HG02852 (cell line): ENCODE results near the gene FLNB.
"Not testable (repeated sequence)": the region's sequence is repeated elsewhere in the genome, so short reads cannot be mapped to it uniquely, and the experiment has no call there.

ENCODE experiments used
- ATAC-seq: cut with Tn5 transposase; IDR thresholded peaks from one replicate; pipeline ENCODE4 v1.9.1; 2021; ENCODE audit warnings: mild to moderate bottlenecking, moderate library complexity; ENCODE audit not compliant: unreplicated experiment

Gene FLNB

DNA sequence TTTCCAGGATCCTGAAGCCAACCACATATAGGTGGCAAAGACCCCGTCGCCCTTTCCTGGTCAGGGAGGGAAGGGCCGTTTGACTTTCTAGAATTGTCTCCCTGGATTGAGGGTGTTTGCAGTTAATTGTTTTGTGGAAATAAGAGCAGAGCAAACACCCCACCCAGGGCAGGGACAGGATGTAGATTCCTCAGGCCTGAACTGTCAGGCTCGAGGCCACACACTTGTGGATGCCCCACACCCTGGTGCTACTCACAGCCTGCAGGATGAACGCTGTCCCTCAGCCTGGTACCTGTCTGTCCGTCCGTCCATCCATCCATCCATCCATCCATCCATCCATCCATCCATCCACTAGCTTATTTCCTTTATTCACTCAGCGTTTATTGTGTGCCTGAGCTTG lies 29.9 kb upstream of the FLNB start:
- no peak for ATAC-seq

DNA sequence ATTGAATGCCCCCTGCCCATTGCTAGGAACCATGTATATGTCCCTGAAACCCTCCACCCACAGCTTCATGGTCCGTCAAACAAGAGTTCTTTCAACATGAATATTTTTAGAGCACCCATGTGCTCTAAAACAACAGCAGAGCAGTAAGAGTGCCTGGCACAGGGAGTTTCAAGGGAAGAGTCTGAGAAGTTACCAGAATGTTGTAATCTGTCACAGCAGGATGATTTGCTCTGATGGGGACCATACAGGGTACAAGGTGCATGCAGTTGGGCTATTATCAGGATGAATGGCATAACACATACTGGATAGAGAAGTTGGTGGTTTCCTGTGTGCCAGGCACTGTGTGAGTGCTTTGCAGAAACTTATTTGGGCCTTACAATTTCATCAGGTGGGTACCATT lies 27.8 kb upstream of the FLNB start:
- ATAC-seq, result no peak

DNA sequence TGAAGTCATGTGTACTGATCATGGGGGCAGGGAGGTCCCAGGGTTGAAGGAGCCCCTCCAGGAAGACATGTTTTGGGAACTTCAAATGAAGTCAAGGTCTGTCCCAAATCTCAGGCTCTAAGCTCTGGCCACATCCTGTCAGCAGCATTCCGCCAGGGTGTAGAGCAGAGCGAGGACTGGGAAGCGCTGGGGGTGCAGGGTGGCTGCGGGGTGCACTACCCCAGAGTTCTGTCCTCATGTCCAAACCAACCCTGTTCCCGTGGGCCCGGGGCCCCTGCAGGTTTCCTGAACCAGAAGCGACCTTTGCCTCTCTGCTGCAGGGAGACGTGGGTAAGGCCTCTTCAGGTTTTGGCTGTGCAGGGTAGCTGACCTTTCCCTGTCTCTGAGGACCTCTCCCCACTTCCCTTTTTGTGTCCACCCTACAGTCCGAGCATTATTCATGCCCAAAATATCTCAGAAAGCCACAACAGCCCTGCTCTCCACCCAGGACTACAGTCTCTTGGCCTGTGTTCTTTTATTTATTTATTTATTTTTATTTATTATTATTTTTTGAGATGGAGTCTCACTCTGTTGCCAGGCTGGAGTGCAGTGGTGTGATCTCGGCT lies 26.6 kb upstream of the FLNB start:
- no peak for ATAC-seq

DNA sequence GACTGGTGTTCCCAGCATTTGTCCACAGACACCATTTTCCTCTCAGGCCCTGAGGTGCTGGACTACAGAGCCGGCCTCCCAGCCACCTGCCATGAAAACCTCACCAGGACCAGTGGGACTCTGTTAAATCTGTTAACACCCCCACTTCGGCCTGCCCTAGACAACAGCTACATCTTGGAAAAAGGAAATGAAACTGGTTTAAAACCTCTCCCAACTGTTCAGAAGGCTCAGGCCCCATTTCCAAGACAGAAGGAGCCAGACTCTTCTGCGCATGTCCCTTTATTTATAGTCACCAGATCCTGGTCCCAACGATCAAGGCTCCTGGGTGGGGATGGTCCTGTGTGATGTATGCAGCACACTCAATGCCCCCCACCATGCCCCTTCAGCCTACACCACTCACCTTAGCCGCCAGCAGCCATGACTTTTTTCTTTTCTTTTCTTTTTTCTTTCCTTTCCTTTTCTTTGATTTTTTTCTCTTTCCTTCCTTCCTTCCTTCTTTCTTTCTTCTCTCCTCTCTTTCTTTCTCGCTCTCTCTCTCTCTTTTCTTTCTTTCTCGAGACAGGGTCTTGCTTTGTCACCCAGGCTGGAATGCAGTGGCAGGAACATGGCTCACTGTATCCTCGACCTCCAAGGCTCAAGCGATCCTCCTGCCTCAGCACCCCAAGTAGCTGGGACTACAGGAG lies 25.5 kb upstream of the FLNB start:
- ATAC-seq, result no peak

DNA sequence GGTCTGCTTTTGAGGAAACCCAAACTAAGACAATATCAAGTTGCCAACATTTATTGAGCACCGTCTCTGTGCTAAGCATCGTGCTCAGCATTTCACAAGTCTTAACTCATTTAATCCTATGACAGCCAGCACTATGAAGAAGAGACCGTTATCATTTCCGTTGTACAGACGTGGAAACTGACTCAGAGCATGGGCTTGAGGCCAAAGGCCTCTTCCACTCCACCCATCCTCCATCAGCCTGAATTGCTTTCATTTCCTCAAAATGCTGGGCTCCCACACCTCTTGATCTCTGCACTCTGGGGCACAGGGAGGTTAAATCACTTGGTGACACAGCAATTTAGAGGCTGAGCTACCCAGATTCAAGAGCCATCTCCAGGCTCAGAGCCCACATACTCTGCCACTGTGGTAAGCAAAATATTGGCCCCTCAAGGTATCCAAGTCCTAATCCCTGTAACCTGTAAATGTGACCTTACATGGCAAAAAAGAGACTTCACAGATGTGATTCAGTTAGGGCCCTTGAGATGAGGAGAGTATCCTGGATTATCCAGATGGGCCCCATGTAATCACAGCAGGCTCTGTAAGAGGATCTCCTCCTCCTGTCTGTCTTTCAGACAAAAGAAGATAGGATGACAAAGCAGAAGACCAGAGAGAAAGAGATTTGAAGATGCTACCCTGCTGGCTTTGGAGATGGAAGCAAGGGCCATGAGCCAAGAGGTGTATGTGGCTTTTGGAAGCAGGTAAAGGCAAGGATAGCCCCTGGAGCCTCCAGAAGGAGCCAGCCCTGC lies 24.3 kb upstream of the FLNB start:
- peak; percentile 95 for ATAC-seq

DNA sequence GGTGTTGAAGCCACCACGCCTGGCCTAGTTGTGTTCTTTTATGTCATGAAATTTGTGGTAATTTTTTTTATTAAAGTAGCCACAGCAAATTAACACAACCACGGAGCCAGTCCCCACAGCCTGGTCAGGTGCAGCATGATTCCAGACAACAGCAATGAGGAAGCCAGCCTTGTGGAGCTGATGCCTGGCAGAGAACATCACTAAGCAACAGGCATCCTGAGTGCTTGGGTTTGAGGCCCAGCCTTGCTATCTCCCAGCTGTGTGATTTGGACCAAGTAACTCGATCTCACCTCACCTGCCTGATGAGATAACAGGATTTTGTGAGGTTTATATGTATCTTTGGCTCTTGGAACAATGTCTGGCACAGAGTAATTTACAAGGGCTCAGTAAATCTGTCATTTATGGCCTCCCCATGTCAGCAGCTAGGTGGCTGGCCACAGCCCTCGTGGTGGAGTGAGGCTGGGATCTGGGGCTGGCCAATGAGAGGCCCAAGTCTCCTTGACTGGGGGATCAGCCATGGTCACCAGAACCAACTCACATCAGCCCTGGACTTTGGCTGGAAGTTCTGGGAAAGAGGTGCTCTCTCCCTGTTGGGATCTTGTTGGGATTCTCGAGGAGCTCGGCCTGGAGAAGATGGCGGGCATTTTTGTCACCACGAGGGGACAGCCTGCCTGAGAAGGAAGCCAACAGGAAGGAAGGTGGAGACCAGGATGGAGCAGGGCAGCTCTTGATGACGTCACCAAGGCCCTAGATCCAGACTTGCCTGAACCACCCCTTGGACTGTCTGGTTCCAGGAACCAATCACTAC lies 22.8 kb upstream of the FLNB start:
- ATAC-seq, result no peak

DNA sequence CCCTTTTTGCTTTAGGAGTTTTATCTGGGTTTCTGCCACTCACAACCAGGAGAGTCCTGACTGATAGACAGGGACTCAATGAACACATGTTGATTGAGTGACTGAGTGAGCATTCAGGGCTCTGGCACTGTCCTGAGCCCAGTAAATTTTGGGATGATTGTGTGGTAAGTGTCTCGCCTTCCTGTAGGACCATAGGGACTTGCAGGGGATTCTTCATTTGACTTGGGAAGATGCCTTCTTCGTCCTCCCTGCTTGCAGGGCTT lies 22.3 kb upstream of the FLNB start:
- ATAC-seq, result no peak

DNA sequence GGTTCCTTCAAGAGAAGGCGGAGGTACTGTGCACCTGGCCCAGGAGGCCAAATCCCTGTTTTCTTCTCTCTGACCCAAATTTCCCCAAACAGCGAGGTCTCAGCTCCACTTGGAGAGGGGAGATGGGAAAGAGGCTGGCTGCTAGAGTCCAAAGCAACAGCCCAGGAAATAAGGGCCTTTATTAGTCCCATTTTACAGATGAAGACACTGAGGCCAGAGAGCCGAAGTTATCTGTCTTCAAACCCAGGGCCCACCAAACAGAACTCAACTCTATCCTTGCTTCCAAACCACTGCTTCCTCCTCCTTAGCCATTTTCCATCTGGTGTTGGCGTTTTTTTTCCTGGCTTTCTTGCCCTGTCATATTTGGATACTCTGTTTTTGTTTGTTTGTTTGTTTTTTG lies 22.0 kb upstream of the FLNB start:
- ATAC-seq, result no peak

DNA sequence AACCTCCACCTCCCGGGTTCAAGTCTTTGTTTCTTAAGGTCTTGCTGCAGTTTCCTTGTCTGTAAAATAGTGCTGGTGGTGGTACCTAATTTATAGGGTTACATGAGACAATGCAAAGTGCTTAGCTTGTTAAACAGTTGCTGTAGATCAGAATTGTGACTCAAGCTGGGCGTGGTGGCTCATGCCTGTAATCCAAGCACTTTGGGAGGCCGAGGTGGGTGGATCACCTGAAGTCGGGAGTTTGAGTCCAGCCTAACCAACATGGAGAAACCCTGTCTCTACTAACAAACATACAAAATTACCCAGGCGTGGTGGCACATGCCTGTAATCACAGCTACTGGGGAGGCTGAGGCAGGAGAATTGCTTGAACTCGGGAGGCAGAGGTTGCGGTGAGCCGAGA lies 19.0 kb upstream of the FLNB start:
- ATAC-seq, result not testable (repeated sequence)

DNA sequence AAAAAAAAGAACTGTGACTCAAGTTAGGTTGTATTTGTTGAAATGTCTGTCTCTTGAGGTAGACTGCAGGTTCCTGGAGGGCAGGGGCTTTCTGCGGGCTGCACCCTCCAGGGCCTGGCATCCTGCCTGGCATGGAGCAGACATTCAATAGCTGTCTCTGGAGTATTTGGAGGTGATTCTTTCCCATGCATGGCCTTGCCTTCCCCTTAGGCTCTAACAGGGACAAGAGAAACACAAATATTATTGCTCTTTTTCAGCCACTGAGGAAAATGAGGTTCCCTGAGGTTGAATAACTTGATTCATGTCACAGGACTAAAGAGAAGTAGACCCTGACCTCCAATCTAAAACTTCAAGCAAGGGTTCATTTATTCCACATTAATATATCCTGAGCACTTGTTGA lies 18.6 kb upstream of the FLNB start:
- ATAC-seq, result no peak

DNA sequence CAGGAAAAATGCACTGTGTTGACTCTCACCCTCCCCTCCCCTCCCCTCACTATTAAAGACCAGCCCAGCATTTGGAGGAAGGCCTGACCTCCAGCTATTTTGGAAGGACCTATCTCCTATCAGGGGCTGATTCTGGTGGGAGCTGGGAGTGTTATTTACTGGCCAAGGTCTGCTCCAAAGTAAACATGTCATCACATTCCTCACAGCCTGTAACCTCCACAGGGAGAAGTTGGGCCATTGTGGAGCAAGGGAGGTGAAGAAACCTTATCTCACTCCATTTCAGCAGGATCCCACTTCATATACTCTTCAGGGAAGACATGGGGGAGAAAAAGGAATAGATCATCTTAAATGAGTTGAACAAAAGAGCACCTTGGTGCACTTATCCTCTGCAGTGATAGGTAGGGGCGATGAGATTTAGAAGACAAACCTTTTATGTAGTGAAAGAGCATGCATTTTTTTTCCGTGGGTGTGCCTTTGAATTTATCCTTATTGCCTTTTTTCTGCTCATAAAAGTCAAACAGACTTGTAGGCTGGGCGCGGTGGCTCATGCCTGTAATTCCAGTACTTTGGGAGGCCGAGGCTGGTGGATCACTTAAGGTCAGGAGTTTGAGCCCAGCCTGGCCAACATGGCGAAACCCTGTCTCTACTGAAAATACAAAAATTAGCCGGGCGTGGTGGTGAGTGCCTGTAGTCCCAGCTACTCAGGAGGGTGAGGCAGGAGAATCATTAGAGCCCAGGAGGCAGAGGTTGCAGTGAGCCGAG lies 15.6 kb upstream of the FLNB start:
- ATAC-seq, result no peak

DNA sequence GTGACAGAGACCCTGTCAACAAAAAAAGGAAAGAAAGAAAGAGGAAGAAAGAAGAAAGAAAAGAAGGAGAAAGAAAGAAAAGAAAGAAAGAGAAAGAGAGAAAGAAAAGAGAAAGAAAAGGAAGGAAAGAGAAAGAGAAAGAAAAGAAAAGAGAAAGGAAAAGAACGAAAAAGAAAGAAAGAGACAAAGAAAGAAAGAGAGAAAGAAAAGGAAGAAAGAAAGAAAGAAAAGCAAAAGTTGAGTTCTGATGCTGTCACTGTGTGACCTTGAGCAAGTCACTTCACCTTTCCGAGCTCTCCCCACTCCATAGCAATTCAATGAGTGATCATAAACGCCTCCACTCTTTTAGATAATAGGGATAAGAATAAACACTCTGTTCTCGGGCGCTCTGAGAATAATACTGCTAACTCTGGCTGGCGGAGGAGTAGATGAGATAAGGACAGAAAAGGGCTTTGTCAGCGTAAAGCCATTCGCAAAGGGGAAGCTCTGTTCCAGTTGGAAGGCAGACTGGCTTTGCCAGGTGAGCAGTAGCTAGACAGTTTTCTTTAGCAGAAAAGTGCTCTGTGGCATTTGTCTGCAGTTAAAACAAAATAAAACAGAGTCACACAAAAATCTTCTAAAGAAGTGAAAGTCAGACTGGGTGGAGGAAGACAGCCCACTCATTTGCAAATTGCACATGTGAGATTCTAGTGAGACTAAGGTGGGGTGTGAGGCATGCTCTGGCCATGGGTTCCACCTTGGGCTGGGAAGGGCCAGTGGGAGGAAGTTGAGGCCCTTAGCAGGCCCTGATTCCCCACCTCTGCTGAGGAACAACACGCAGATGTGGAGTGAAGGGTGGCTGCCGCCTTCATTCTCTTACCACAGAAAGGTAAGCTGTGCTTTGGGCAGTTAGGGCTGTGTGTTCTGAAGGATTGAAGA lies 9.6 kb upstream of the FLNB start:
- peak; percentile 80 for ATAC-seq

DNA sequence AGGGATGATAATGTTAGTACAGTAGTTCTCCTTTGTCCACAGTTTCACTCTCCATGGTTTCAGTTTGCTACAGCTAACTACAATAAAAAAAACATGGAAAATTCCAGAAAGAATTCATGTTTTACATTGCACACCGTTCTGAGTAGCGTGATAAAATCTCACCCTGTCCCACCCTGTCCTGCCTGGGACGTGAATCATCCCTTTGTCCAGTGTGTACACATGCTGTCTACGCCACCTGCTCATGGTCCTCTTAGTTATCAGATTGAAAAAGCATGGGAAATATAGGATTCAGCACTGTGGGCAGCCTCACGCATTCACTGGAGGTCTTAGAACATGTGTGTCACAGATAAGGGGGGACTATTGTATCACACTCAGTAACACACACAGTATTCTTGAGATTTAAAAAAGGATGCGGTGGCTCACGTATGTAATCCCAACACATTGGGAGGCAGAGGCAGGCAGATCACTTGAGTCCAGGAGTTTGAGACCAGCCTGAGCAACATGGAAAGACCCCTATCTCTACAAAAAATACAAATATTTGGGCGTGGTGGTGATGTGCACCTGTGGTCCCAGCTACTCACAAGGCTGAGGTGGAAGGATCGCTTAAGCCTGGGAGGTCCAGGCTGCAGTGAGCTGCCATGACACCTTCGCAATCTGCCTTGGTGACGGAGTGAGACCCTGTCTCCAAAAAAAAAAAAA lies 8.7 kb upstream of the FLNB start:
- no peak for ATAC-seq

DNA sequence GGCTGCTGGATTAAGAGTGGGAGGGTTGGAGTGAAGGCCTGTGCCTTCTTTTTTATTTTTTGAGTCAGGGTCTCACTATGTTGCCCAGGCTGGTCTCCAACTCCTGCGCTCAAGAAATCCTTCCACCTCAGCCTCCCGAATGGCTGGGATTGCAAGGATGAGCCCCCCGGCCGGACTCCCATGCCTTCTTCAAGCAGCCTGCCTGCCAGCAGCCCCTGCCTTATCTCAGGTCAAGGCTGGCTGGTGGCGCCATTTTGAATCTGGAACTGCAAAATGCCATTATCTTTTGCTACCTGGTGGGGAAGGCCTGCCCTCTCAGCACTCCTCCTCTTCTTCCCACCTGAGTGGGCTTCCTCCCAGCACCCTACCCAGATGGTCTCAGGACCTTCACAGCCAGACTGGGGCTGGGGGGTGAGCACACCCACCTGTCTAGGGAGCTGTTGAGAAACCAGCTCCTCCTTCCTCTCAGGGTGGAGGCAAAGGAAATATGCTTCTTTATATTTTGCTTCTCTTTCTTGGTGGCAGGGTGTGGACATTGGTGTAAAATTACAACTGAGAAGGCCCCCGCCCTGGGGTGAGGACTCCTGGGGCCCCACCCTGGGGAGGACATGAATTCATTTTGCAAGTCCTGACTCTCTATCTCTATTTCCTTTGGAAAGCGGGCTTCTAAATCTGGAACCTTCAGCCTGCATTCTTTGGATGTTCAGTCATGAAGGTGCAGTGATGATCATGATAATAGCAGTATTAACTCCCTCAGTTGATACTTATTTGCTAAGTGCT lies 7.7 kb upstream of the FLNB start:
- no peak for ATAC-seq

DNA sequence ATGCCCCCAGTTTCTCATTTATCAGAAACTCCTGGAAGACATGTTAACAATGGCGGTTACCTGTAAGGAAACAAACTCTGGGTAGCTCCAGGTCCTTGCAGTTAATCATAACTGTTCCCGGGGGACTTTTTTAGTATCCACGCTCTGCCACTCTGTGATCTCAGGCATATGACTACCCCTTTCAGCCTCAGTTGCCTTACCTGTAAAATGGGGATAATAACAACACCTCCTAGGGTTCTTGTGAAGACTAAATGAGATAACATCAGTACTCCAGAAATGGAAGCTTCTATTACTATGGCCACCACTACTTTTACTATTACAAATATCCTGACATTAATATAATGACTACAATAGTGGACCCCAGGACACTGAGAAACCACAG lies 7.1 kb upstream of the FLNB start:
- no peak for ATAC-seq

DNA sequence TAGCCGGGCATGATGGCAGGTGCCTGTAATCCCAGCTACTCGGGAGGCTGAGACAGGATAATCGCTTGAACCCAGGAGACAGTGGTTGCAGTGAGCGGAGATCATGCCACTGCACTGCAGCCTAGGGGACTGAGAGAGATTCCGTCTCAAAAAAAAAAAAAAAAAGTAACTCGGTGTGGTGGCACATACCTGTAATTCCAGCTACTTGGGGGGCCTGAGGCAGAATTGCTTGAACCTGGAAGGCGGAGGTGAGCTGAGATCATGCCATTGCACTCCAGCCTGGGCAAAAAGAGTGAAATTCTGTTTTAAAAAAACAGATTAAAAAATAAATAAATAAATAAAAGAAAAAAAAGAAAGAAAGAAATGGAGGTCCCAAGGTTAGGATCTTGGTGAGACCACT lies 6.2 kb upstream of the FLNB start:
- no peak for ATAC-seq

DNA sequence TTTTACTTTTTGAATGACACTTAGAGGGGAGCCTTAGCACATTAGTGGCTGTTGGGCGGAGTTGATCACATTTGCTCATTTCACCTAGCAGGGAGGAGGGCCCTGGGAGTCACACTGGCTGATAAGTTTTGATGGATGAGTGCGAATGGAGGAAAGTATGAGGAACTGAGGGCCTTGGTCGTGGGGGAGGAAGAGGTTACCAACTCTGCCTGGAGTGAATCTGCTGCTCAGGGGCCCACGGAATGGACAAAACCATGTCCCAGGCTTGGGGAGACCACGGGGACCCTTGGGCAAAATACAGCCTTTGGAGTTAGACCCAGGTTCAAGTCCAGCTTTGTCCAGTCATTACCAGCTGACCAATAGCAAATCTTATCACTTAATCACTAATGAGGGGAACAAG lies 5.1 kb upstream of the FLNB start:
- no peak for ATAC-seq

DNA sequence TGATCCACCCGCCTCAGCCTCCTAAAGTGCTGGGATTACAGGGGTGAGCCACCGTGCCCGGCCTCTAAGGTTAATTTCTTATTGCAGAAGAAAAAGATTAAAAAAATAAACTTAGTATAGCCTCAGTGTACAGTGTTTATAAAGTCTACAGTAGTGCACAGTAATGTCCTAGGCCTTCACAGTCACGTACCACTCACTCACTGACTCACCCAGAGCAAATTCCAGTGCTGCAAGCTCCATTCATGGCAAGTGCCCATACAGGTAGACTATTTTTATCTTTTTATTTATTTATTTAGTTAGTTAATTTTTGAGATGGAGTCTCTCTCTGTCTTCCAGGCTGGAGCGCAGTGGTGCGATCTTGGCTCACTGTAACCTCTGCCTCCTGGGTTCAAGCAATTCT lies 3.2 kb upstream of the FLNB start:
- no peak for ATAC-seq

DNA sequence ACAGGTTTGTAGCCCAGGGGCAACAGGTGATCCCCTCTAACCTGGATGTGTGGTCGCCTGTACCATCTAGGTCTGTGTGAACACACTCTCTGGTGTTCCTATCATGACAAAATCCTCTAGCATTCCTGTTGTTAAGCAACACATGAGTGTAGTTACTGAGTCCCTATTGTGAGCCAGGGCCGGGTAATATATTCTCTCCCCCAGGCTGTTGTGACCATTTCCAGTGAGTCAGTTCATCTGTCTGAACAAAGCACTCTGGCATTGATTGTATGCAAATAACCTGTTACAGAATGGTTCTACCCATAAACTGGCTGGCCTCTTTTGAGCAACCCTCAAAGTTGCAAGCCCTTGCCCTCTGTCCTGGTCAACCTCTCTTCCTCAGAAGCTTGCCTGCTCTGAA lies 2.6 kb upstream of the FLNB start:
- no peak for ATAC-seq
